Endothelial cell of umbilical vein (primary cell): ENCODE measurements around the gene DMXL2. TPM values are rescaled to one million over a fixed set of nuclear protein-coding genes. Genes with fewer than 3 reads are reported as not detected.

Source experiments
- BruUV-seq: library from RNA; stranded (reverse); fragments of 400-500 nt; replicated peaks from 2 replicates; lab custom pipeline; 2021; lab: Mats Ljungman, UMichigan
- CTCF ChIA-PET: fragments of 300-600, 350-600 bp; sonication (Branson Sonifier 250); formaldehyde crosslinking; loops from one replicate; lab custom pipeline; 2021; ENCODE audit warnings: antibody characterized with exemption, inconsistent platforms; lab: Charles Lee
- POLR2A ChIA-PET: fragments of 300-600, 350-600 bp; sonication (Branson Sonifier 250); formaldehyde crosslinking; loops from one replicate; lab custom pipeline; 2021; ENCODE audit warnings: antibody characterized with exemption, inconsistent platforms; lab: Charles Lee
- DNase-seq: peaks from one replicate; pipeline ENCODE4 v3.0.0-alpha.2; 2011; ENCODE audit warnings: low read depth, low spot score
- FAIRE-seq: peaks from 2 replicates; lab custom pipeline; 2011; peaks lifted over from hg19 to GRCh38; lab: Jason Lieb, UNC
- H2AFZ ChIP-seq: 2 replicates; pipeline ENCODE4 v1.6.0; 2012; ENCODE audit warnings: low read depth, low read length, control low read depth, inconsistent platforms
- H3K27ac ChIP-seq: 2 replicates; pipeline ENCODE4 v1.5.1; 2011; ENCODE audit warnings: low read depth, mild to moderate bottlenecking, control low read depth, low read length, moderate library complexity; ENCODE audit not compliant: insufficient read depth
- H3K27me3 ChIP-seq, 2 experiments: 2 replicates each; pipeline versions ENCODE4 v1.6.0 to v1.6.1; 2011; ENCODE audit warnings: low read length in 2 of 2, mixed read lengths in 1 of 2; ENCODE audit not compliant: control insufficient read depth in 2 of 2, insufficient read depth in 2 of 2
- H3K36me3 ChIP-seq, 2 experiments: 2 replicates in 1 of 2; 3 replicates in 1 of 2; pipeline ENCODE4 v1.5.1; 2011; ENCODE audit warnings: low read length in 2 of 2, mild to moderate bottlenecking in 1 of 2, moderate library complexity in 1 of 2; ENCODE audit not compliant: control insufficient read depth in 2 of 2, insufficient read depth in 2 of 2; ENCODE audit errors: extremely low read depth in 1 of 2
- H3K4me1 ChIP-seq: 3 replicates; pipeline ENCODE4 v1.5.1; 2011; ENCODE audit warnings: mild to moderate bottlenecking, low read length; ENCODE audit not compliant: control insufficient read depth, insufficient read depth; ENCODE audit errors: extremely low read depth
- H3K4me2 ChIP-seq: 2 replicates; pipeline ENCODE4 v1.6.1; 2011; ENCODE audit warnings: low read length, control low read depth, mixed read lengths; ENCODE audit not compliant: insufficient read depth
- H3K4me3 ChIP-seq, 3 experiments: fragments of 200-600 bp in 1 of 3; sonication (generic), shearing (Covaris generic) in 1 of 3; replicated peaks in 1 of 3; 2 replicates each; pipeline ENCODE4 v1.5.1; 2011 to 2016; ENCODE audit warnings: control low read depth in 3 of 3, low read length in 3 of 3, mild to moderate bottlenecking in 2 of 3, inconsistent platforms in 1 of 3, low read depth in 1 of 3, moderate library complexity in 1 of 3; ENCODE audit not compliant: insufficient read depth in 1 of 3
- H3K79me2 ChIP-seq: 2 replicates; pipeline ENCODE4 v1.6.0; 2012; ENCODE audit warnings: low read length, inconsistent platforms; ENCODE audit not compliant: control insufficient read depth, insufficient read depth
- H3K9ac ChIP-seq: replicated peaks from 2 replicates; pipeline ENCODE3; 2011; ENCODE audit warnings: low read length, control low read depth; ENCODE audit not compliant: insufficient read depth; ENCODE audit errors: extremely low read depth
- H3K9me1 ChIP-seq: replicated peaks from 3 replicates; pipeline ENCODE4 v1.6.0; 2011; ENCODE audit warnings: mild to moderate bottlenecking, low read length; ENCODE audit not compliant: control insufficient read depth, insufficient read depth; ENCODE audit errors: extremely low read depth
- H3K9me3 ChIP-seq: replicated peaks from 2 replicates; pipeline ENCODE4 v1.5.1; 2012; ENCODE audit warnings: low read length, inconsistent platforms; ENCODE audit not compliant: control insufficient read depth, insufficient read depth
- H4K20me1 ChIP-seq: replicated peaks from 2 replicates; pipeline ENCODE3; 2011; ENCODE audit warnings: mild to moderate bottlenecking, low read length; ENCODE audit not compliant: control insufficient read depth, insufficient read depth; ENCODE audit errors: extremely low read depth
- EZH2 ChIP-seq: IDR thresholded peaks from 2 replicates; pipeline ENCODE4 v1.6.1; 2012; ENCODE audit warnings: borderline replicate concordance, low read depth, mild to moderate bottlenecking, moderate library complexity, low read length, inconsistent platforms; ENCODE audit not compliant: severe bottlenecking
- FOS ChIP-seq: IDR thresholded peaks from 2 replicates; pipeline ENCODE4 v1.6.1; 2011; ENCODE audit warnings: mild to moderate bottlenecking, low read length, moderate library complexity, borderline replicate concordance; ENCODE audit not compliant: insufficient read depth
- GATA2 ChIP-seq: IDR thresholded peaks from 2 replicates; pipeline ENCODE4 v1.7.0; 2011; ENCODE audit warnings: low read depth, mild to moderate bottlenecking, moderate library complexity, mixed read lengths, low read length; ENCODE audit not compliant: insufficient read length, insufficient read depth
- JUN ChIP-seq: IDR thresholded peaks from 2 replicates; pipeline ENCODE4 v1.6.1; 2011; ENCODE audit warnings: borderline replicate concordance, low read depth; ENCODE audit not compliant: insufficient read length, insufficient read depth
- MYC ChIP-seq: IDR thresholded peaks from one replicate; pipeline ENCODE4 v1.6.1; 2011; ENCODE audit warnings: mild to moderate bottlenecking, low read depth, low read length
- POLR2A ChIP-seq: IDR thresholded peaks from 2 replicates; pipeline ENCODE4 v1.6.1; 2012; ENCODE audit warnings: low read depth, mild to moderate bottlenecking, control low read depth, low read length
- POLR2AphosphoS5 ChIP-seq: IDR thresholded peaks from 2 replicates; pipeline ENCODE4 v1.6.1; 2012; ENCODE audit warnings: low read depth, mild to moderate bottlenecking, control low read depth, low read length, moderate library complexity; ENCODE audit not compliant: insufficient read depth
- dilution Hi-C: fragments of 300-500 bp; cut with MboI; formaldehyde crosslinking; loops from one replicate; pipeline ENCODE4 v1.15.0; 2019; ENCODE audit warnings: low sequenced_read_pairs; ENCODE audit not compliant: extremely low pct_ligation_motif_present
- intact Hi-C: fragments of 100-400 bp; cut with micrococcal nuclease; formaldehyde crosslinking; loops from one replicate; pipeline ENCODE4 v1.10.0; 2022
- polyA plus RNA-seq, 4 experiments: library from polyadenylated mRNA; depleted of rRNA in 3 of 4; stranded (reverse) in 3 of 4; unstranded in 1 of 4; fragments of >200 nt; gene quantifications; 2 replicates each; pipeline versions ENCODE4 v1.2.1 to v1.2.3, GENCODE V29; 2011 to 2012; ENCODE audit warnings: missing spikeins in 1 of 4
- total RNA-seq: library from RNA; stranded (reverse); gene quantifications from 2 replicates; pipeline ENCODE4 v1.2.3, GENCODE V29; 2021
- TF ChIP-seq, protein P1 (sequence below): IDR thresholded peaks from 2 replicates; pipeline ENCODE4 v1.6.1; 2011; ENCODE audit not compliant: insufficient read depth, insufficient read length
- TF ChIP-seq, protein P2 (sequence below), 2 donors: IDR thresholded peaks; 1 replicate in 1 of 2; 2 replicates in 1 of 2; pipeline ENCODE4 v1.5.1; 2011; ENCODE audit warnings: low read length in 2 of 2, mild to moderate bottlenecking in 2 of 2, moderate library complexity in 2 of 2, control low read depth in 1 of 2, inconsistent platforms in 1 of 2, low read depth in 1 of 2; ENCODE audit not compliant: insufficient read depth in 1 of 2; ENCODE audit errors: extremely low read depth in 1 of 2

Gene DMXL2
- total and polyA plus RNA-seq, 2 donors (not counting 3 experiments of a cell fraction or from before 2014, with no cell fraction given): 6.3 to 10.8 TPM

DNA sequence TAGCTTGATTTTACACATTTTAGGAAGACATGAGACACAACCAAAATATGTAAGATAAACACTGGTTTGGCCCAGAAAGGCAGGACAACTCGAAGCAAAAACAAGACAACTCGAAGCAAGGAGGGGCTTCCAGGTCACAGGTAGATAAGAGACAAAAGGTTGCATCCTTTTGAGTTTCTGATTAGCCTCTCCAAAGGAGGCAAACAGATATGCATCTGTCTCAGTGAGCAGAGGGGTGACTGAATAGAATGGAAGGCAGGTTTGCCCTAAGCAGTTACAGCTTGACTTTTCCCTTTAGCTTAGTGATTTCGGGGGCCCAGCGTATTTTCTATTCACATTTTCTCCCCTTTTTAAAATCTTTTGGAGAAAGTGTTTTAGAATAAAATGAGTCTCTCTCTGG is 206.4 kb downstream of the DMXL2 start:
- no TSS peak for BruUV-seq
- Histone ChIP-seq H3K36me3 (no peaks in the 10 kb centered on the region), H2AFZ (no peak overlapping the region), H3K4me2 (no peak overlapping the region), H3K4me3 (no peak overlapping the region), H3K79me2 (no peaks in the 10 kb centered on the region), H3K27me3 (peaks cover 17 to 19% of the 10 kb centered on the region in 2 experiments), H3K4me1 (no peaks in the 10 kb centered on the region), H3K9ac (no peak overlapping the region), H4K20me1 (no peaks in the 10 kb centered on the region), H3K9me1 (no peaks in the 10 kb centered on the region), H3K27ac (no peak overlapping the region), H3K9me3 (no peaks in the 10 kb centered on the region)
- ChIA-PET CTCF (interaction anchor here (1.5 kb wide), 1 partner anchor 15 kb away, joined by 7 read pairs; no protein-coding TSS in a partner anchor), POLR2A (interaction anchor here (0.6 kb wide), 1 partner anchor 11 kb away, joined by 3 read pairs; no protein-coding TSS in a partner anchor)
- dilution Hi-C loops: no loop called here
- DNase-seq (no peak), FAIRE-seq (no peak)
- intact Hi-C loops: no loop called here
- TF ChIP-seq GATA2: no peak
- TF ChIP-seq JUN: no peak
- TF ChIP-seq, protein P1, sequence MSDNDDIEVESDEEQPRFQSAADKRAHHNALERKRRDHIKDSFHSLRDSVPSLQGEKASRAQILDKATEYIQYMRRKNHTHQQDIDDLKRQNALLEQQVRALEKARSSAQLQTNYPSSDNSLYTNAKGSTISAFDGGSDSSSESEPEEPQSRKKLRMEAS: no peak
- TF ChIP-seq POLR2A: no peak
- no peak for TF ChIP-seq POLR2AphosphoS5
- no peak for TF ChIP-seq FOS
- TF ChIP-seq, protein P2, sequence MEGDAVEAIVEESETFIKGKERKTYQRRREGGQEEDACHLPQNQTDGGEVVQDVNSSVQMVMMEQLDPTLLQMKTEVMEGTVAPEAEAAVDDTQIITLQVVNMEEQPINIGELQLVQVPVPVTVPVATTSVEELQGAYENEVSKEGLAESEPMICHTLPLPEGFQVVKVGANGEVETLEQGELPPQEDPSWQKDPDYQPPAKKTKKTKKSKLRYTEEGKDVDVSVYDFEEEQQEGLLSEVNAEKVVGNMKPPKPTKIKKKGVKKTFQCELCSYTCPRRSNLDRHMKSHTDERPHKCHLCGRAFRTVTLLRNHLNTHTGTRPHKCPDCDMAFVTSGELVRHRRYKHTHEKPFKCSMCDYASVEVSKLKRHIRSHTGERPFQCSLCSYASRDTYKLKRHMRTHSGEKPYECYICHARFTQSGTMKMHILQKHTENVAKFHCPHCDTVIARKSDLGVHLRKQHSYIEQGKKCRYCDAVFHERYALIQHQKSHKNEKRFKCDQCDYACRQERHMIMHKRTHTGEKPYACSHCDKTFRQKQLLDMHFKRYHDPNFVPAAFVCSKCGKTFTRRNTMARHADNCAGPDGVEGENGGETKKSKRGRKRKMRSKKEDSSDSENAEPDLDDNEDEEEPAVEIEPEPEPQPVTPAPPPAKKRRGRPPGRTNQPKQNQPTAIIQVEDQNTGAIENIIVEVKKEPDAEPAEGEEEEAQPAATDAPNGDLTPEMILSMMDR (IDR thresholded peaks at IDR 0.05; ENCODE audit: extremely low read depth in 1 of 2, insufficient read depth in 1 of 2, low read depth in 1 of 2, low read length in 2 of 2): no peak
- no peak for TF ChIP-seq EZH2
- TF ChIP-seq MYC: no peak
